Non-pigmented ciliary epithelial cell (primary cell): ENCODE results near the gene HDAC4.
"Not testable (repeated sequence)": the region's sequence is repeated elsewhere in the genome, so short reads cannot be mapped to it uniquely, and the experiment has no call there.

Experiments
- DNase-seq: peaks from one replicate; pipeline ENCODE4 v3.0.0-alpha.2; 2010; ENCODE audit warnings: low read depth

HDAC4 gene

DNA sequence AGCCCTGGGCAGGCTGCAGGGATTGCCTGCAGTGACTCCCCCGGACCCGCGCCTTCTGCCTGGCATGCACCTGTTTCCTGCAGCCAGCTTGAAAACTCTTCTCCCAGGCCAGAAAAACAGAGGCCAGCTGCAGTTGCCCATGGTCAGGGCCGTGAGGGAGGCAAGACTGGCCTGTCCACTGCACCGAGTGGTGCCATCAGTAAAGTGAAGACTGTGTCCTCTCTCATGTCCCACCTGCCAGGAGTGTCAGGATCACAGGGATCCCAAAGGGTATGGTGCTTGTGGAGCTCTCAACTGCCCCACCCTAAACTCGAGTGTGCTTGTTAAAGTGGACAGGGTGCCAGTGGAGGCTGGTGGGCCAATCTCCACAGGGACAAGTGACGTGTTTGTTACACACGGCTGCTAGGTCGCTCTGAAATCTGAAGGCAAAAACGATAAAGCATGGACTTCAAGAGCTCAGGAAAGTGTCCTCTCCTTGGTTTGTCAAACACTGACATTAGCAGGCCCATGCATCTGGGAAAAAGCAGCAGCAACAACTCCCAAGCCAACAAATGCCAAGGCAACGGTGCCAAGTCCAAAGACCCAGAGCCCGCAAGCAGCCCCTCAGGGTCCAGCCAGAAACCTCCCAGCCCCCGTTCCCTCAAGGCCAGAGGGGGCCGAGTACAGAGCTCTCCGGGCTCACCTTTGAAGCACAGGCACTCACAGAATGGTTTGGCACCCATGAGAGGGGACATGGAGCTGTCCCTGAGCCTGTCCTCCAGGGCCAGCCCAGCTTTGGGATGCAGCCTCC lies 213.2 kb downstream of the HDAC4 start:
- DNase-seq, result no peak

DNA sequence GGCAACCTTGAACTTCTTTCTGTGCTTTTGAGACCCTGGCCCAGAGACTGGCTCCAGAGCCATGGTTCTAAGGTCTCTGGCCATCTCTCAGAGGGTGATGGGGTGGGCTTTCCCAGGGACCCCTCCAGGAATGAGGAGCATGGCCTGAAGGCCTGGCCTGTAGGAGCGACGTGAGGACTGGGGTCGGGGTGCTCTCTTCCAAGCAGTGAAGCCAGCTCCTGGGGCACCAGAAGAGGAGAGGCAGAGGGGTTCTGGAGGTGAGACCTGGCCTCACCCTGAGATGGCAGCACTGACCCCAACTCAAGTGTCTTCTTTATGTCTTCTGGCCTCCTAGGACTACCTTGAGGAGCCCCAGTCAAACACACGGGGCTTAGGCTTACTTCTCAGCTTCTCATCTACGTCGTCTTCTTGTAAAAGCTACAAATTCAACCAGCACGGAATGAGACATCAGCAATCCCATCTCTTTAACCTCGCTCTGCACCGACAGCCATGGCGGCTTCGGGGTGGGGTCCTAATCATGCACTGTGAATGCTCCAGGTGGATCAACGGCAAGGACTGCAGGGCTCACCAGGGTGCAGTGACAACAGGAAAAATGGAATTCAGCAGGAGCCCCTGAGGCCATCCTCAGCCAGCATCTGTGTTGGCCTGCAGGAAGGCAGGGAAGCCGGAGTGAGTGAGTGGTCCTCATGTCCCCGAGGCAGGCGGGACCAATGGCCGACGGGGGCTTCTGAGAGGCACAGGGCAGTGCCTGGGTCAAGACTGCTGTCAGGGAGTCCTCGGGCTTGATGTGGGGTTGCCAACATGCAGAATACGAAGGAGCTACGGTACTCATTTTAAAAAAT lies 214.1 kb downstream of the HDAC4 start:
- no peak for DNase-seq

DNA sequence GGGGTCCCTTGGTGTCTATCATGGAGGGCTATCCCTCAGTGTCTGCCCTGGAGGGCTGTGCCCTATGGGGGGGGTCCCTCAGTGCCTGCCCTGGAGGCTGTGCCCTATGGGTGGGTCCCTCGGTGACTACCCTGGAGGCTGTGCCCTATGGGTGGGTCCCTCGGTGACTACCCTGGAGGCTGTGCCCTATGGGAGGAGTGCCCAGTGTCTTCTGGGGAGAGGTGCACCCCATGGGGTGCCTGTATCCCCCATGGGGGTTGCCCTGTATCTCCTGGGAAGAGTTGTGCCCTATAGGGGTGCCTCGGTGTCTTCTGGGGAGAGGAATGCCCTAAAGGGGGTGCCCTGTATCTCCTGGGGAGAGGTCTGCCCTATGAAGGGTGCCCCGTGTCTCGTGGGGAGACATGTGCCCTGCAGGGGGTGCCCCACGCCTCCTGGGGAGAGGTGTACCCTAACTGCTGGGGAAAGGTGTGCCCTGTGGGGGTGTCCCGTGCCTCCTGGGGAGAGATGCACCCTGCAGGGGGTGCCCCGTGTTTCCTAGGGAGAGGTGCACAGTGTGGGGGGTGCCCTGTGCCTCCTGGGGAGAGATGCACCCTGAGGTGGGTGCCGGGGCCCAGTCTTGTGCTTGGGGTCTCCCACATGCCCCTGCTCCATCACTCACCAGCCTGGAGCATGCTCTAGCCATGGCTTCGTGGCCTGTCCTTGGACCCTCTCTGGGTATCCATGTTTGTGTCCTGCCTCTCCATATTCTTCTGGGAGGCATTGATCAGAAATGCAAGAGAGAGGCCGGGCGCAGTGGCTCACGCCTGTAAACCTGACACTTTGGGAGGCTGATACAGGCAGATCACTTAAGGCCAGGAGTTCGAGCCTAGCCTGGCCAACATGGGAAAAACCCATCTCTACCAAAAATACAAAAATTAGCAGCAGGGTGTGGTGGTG lies 215.6 kb downstream of the HDAC4 start:
- DNase-seq, result no peak

DNA sequence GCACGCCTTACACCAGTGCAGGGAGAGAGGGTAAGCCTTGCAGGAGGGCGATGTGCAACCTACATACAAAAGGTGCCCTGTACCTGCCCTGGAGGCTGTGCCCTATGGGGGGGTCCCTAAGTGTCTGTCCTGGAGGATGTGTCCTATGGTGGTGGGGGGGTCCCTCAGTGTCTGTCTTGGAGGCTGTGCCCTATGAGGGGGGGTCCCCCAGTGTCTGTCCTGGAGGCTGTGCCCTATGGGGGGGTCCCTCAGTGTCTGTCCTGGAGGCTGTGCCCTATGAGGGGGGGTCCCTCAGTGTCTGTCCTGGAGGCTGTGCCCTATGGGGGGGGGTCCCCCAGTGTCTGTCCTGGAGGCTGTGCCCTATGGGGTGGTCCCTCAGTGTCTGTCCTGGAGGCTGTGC lies 216.6 kb downstream of the HDAC4 start:
- DNase-seq, result no peak

- DNase-seq, result no peak
Observed at GRCh38 chr2:239182981-239183791, 217.6 kb downstream of the HDAC4 start.

GRCh38 chr2:239181903-239182581 lies 218.8 kb downstream of the HDAC4 start:
- DNase-seq, result no peak

GRCh38 chr2:239181074-239181902 lies 219.5 kb downstream of the HDAC4 start:
- no peak for DNase-seq

DNA sequence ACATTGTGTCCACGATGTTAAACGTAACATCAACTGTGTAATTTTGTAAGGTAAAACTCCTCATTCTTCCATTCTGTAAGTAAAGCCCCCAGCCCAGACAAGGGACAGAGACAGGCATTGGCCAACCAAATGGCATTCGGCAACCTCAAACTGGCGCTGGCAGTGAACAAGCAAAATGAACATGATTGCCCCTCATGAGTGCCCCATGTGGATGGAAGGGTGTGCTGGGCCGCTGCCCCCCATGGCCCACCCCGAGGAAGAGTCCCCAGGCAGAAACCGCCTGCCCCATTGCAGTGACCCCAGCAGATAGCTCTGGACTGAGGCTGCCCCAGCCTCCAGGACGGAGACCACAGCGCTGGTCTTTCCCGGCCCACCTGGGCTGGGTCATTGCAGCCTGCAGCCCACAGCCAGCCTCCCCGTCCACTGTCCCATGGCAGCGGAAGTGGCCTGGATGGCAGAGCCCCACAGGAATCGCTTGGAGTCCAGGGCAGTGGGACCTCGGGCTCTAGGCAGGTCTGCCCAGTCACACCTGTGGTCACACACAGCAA lies 220.2 kb downstream of the HDAC4 start:
- no peak for DNase-seq

DNA sequence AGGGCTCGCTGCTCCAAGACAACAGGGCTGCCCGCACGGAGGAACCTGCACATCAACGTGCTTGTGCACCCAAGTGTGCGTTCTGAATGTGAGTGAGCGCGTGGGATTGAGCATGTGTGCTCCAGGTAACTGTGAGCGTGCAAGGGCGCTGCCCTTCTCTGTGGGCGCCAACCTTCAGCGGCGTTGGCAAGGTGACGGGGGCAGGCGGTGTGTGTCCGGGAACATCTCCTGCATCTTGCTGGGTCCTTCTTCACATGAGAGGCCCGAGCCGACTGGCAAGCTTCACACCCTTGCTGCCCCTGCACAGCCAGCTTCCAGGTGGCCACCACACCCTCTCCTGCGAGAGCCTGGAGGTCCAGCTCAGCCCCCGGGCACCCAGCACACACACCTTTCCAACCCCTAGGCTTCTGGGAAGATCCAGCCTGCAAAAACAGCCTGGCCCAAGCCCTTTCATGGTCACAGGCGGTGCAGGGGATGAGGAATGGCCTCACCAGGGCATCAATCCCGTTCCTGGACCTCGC lies 220.9 kb downstream of the HDAC4 start:
- DNase-seq, result no peak

DNA sequence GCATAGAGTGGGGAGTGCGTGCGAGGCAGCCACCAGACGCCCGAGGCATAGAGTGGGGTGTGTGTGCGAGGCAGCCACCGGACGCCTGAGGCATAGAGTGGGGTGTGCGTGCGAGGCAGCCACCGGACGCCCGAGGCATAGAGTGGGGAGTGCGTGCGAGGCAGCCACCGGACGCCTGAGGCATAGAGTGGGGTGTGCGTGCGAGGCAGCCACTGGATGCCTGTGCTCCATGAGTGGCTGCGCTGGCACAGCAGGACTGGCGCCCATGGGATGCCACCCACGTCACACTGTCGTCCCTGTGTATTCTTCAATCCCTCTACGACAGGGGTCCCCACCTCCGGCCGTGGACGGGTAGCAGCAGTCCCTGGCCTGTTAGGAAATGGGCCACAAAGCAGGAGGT lies 221.9 kb downstream of the HDAC4 start:
- no peak for DNase-seq

DNA sequence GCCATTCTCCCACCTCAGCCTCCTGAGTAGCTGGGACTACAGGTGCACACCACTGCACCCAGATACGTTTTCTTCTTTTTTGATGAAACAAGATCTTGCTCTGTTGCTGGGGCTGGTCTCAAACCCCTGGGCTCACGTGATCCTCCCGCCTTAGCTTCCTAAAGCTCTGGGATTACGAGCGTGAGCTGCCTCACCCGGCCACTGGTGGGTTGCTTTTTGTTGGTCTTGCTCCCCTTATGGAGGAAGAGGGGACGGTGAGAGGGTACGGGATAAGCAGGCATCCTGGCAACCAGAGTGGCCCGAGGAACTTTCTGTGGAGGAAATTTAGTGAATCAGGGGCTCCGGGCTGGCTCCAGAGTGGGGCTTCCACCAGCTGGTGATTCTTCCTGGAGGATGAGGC lies 222.3 kb downstream of the HDAC4 start:
- DNase-seq, result no peak

DNA sequence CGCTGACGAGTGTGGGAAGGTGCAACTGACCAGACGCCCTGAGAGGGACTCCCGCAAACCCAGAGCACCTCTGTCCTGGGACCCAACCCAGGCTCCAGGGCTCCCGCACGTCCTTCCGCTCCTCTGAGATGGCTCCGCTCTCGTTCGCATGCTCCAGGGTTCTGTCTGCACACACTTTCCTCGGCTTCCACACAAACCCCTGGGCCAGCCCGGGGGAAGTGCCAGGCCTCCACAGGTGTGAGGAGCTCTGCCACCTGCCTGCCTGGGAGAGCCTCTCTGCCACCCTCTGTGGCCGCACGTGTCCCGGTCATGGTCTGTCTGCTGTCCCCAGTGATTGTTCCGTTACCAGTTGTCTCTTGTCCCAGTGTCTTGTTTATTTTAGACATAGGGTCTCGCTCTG lies 222.9 kb downstream of the HDAC4 start:
- DNase-seq, result no peak

DNA sequence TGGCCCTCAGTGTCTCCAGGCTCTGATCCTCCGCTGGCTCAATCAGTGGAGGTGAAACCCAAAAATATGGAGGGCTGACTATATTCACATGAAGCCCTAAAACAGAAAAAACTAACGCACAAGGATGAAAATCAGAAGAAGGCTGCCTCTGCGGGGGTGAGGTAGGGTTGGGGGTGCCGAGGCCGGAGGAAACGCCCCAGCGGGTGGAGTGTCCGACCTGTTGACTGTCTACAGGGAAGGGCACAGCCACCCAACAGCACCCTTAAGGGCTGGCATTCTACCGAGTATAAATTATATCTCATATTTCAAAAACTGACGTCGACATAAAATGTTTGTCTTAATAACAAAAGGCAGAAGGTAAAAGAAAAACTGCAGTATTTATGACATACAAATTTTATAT lies 223.5 kb downstream of the HDAC4 start:
- no peak for DNase-seq

DNA sequence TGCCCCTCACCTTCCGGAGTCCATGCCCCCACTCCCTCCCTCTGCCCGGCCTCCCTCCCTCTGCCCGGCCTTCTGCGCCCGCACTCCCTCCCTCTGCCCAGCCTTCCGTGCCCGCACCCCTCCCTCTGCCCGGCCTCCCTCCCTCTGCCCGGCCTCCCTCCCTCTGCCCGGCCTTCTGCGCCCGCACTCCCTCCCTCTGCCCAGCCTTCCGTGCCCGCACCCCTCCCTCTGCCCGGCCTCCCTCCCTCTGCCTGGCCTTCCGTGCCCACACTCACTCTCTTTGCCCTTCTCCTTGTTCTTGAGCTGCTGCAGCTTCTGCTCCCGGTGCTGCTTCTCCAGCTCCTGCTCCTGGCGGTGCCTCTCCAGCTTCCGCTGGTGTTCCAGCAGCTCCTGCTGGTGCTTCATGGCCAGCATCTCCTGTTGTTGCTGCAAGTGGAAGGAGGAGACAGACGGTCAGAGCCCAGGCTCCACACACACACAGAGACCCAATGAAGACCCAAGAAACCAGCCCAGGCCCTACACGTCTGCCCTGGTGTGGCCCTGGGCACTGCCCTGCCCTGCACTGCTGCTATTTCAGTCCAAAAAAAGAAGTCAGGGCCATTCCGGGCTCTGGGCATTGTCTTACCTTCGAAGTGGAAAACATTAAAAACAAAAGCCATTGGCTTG lies 224.5 kb downstream of the HDAC4 start:
- not testable (repeated sequence) for DNase-seq

- DNase-seq, result no peak
Observed at GRCh38 chr2:239175181-239175580, 225.6 kb downstream of the HDAC4 start.

DNA sequence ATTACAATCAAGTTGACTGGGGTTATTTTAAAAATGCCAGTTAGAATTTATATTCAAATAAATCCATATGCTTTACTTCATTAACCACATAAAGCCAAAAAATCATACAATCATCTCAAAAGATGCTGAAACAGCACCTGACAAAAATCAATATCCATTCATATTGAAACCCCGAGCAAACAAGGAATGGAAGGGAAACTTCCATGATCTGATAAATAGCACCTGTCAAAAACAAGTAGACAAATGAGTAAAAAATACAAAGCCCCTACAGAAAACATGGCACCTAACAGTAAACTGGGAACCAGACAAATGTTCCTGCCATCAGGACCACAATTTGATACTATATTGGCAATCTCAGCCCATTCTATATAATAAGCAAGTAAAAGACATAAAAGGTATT lies 227.5 kb downstream of the HDAC4 start:
- no peak for DNase-seq

DNA sequence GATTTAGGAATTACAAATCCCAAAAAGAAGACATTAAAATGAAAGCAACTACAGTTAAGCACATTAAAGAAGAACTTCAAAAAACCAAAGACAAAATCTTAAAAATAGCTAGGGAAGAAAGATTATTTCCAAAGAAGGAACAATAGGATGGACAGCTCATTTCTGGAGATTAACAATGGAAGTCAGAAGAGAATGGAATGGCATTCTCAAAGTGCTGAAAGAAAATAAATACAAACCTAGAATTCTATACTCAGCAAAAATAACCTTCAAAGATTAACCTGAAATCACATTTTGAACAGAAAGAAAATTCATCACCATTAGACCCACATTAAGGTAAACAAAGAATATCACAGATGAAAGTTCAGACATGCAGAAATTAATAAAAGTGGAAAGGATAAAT lies 229.2 kb downstream of the HDAC4 start:
- DNase-seq, result no peak

- no peak for DNase-seq
Observed at GRCh38 chr2:239169311-239170048, 231.3 kb downstream of the HDAC4 start.
